Spinal cord (tissue), 10 donors: Measurements from ENCODE around the gene CPEB1. TPM values are rescaled to one million over a fixed set of nuclear protein-coding genes. Genes with fewer than 3 reads are reported as not detected.
"Not testable (repeated sequence)": the region's sequence is repeated elsewhere in the genome, so short reads cannot be mapped to it uniquely, and the experiment has no call there.

Experiments used
- DNase-seq, 6 donors: peaks; one replicate each; pipeline versions ENCODE4 v3.0.0 to v3.0.0-alpha.2; 2013 to 2015; ENCODE audit warnings: low spot score in 6 of 6, low read depth in 4 of 6
- H3K27ac ChIP-seq: one replicate; pipeline ENCODE4 v1.5.1; 2013; ENCODE audit warnings: low read depth, low read length, control low read depth
- H3K27me3 ChIP-seq: one replicate; pipeline ENCODE4 v1.6.1; 2013; ENCODE audit warnings: low read length; ENCODE audit not compliant: control insufficient read depth, insufficient read depth
- H3K36me3 ChIP-seq: one replicate; pipeline ENCODE4 v1.6.1; 2013; ENCODE audit warnings: low read length; ENCODE audit not compliant: control insufficient read depth, insufficient read depth
- H3K4me1 ChIP-seq: one replicate; pipeline ENCODE4 v1.6.1; 2013; ENCODE audit warnings: low read length; ENCODE audit not compliant: control insufficient read depth, insufficient read depth
- H3K4me3 ChIP-seq: one replicate; pipeline ENCODE4 v1.5.1; 2013; ENCODE audit warnings: low read depth, low read length, control low read depth
- H3K9me3 ChIP-seq: one replicate; pipeline ENCODE4 v1.6.1; 2013; ENCODE audit warnings: low read length; ENCODE audit not compliant: control insufficient read depth, insufficient read depth
- WGBS: methylation state at CpG from one replicate; pipeline ENCODE4 v1.1.5; 2013; ENCODE audit warnings: missing lambda C conversion rate; ENCODE audit not compliant: insufficient coverage; 5-methylcytosine and 5-hydroxymethylcytosine counted together
- polyA plus RNA-seq, 2 donors: library from polyadenylated mRNA; unstranded; fragments of 120-200 nt; gene quantifications; one replicate each; pipeline ENCODE4 v1.2.1, GENCODE V29; 2013; ENCODE audit not compliant: insufficient read length in 2 of 2
- total RNA-seq, 2 donors: library from RNA; depleted of rRNA in 1 of 2; stranded (reverse); fragments of 120-200 nt in 1 of 2; fragments of >200 nt in 1 of 2; gene quantifications; one replicate each; pipeline versions ENCODE4 v1.2.3 to v1.2.4, GENCODE V29; 2013 to 2014
- donor health status: healthy.

CPEB1 gene
- total and polyA plus RNA-seq, 4 donors = 5.1 to 11.0 (median 8.1) TPM

DNA sequence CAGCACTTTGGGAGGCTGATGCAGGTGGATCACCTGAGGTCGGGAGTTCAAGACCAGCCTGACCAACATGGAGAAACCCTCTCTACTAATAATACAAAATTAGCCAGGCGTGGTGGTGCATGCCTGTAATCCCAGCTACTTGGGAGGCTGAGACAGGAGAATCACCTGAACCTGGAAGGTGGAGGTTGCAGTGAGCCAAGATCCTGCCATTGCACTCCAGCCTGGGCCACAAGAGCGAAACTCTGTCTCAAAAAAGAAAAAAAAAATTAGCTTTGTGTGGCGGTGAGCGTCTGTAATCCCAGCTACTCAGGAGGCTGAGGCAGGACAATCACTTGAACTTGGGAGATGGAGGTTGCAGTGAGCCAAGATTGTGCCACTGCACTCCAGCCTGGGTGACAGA is 112.0 kb downstream of the CPEB1 start:
- Histone ChIP-seq H3K4me1 (peaks cover 17% of the 10 kb centered on the region), H3K36me3 (peaks cover 49% of the 10 kb centered on the region)
- H3K27ac ChIP-seq, H3K27me3 ChIP-seq, H3K4me3 ChIP-seq, DNase-seq, H3K9me3 ChIP-seq: not testable (repeated sequence)
- 92% methylated on average over 3 of the region's 5 CpGs for WGBS

DNA sequence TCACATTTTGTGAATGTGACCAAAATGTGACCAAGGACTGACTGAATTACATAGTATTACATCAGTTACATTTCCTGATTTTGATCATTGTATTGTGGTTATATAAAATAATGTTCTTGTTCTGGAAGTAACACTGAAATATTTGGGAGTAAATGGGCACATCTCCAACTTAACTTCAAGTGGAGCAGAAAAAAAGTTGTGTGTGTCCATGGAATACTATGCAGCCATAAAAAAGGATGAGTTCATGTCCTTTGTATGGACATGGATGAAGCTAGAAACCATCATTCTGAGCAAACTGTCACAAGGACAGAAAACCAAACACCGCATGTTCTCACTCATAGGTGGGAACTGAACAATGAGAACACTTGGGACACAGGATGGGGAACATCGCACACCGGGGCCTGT is 112.7 kb downstream of the CPEB1 start:
- H3K4me3 ChIP-seq, H3K27ac ChIP-seq, H3K27me3 ChIP-seq, DNase-seq, H3K9me3 ChIP-seq: not testable (repeated sequence)
- H3K4me1 ChIP-seq = peaks cover 13% of the 10 kb centered on the region
- WGBS = no CpG with 5 or more reads among the region's 3 CpGs
- H3K36me3 ChIP-seq = peaks cover 49% of the 10 kb centered on the region

DNA sequence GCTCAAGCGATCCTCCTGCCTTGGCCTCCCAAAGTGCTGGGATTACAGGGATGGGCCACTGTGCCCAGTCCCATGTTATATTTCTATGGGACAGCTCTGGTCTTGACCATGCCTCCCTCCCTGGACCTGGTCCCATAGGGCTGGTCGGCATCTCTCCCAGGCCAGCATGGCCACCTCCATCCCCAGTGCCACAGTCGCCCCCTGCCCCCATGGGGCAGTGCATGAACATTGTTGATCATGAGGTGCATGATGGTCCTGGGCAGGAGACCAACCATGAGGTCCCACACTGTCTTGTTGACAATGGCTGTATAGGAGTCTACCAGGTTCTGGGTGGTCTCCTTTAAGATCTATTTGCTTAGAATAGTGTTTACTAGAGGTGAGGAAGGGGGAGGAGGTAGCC is 113.4 kb downstream of the CPEB1 start:
- Histone ChIP-seq H3K27ac (no peak overlapping the region), H3K4me3 (no peak overlapping the region), H3K27me3 (no peaks in the 10 kb centered on the region), H3K36me3 (peaks cover 49% of the 10 kb centered on the region), H3K4me1 (peaks cover 8% of the 10 kb centered on the region), H3K9me3 (no peaks in the 10 kb centered on the region)
- WGBS = 100% methylated on average over 1 of the region's 3 CpGs
- no peak for DNase-seq

DNA sequence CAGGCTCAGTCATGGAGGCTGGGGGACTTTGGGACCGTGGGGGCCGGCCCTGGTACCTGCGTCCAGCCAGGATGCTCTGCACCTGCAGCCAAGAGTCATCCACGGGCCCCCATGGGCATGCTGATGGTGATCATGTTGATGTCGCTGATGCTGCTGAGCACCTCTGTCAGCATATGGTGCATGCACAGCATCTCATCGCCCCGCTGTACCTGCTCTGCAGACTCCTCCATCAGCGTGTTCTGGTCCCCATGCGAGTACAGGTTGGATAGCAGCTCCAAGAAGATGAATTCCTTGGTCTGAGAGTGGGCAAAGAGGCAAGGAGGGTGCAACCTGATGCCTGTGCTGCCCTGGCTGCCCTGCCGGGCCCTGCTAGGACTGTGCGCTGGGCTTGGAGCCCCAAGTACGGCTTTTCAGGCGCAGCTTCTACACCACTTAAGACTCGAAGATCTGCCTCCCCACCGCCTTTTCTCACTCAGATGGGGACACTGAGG is 114.1 kb downstream of the CPEB1 start:
- H3K9me3 ChIP-seq = no peaks in the 10 kb centered on the region
- no peaks in the 10 kb centered on the region for H3K27me3 ChIP-seq
- peaks cover 49% of the 10 kb centered on the region for H3K36me3 ChIP-seq
- 94% methylated on average over 15 of the region's 15 CpGs for WGBS
- no peak overlapping the region for H3K27ac ChIP-seq
- H3K4me3 ChIP-seq = no peak overlapping the region
- DNase-seq = no peak
- H3K4me1 ChIP-seq = peaks cover 8% of the 10 kb centered on the region

GRCh38 chr15:82532383-82532990 is 114.7 kb downstream of the CPEB1 start:
- H3K36me3 ChIP-seq = peaks cover 43% of the 10 kb centered on the region
- WGBS = 89% methylated on average over 7 of the region's 9 CpGs
- H3K9me3 ChIP-seq = no peaks in the 10 kb centered on the region
- DNase-seq = no peak
- no peaks in the 10 kb centered on the region for H3K27me3 ChIP-seq
- no peak overlapping the region for H3K4me3 ChIP-seq
- peaks cover 8% of the 10 kb centered on the region for H3K4me1 ChIP-seq
- H3K27ac ChIP-seq = no peak overlapping the region

DNA sequence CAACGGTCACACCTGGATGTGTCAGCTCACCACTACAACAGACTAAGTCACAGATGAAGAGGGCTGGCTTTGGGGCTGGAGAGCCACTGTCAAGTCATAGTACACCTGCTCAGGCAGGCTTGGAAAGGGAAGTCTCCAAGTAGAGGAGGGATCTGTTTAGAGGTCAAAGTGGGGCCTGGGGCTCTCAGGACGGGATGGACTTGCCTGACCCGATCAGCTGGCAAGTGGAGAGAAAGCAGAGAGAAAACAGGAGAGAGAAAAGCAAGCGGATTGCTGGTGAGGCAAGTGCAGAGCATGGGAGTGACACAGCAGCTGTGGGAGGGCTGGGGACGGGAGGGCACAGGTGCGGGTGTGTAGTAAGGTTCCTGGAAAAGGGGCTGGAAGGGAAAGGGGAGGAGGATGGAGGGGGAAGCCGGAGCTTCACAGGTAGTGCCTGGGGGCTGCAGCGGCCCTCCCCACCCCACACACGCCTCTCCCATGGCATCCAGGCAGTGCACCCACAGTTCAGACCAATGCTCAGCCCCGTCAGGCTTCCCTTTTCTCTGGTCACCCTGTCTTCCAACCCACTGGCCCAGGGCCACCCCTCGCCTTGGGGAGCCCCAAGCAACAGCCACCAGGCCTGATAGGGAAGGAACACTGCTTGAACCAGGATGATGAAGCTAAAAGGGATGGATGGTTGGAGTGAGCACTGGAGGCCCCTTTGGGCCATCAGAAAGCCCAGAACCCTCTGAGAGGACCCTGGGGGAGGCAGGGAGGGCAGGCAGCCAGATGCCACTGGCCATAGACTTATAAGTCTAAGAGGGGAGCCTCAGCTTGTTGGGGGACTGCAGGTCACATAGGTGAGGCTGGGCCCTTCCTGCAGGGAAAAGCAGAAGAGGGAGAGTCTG is 115.4 kb downstream of the CPEB1 start:
- 74% methylated on average over 7 of the region's 11 CpGs for WGBS
- H3K27ac ChIP-seq = no peak overlapping the region
- no peaks in the 10 kb centered on the region for H3K27me3 ChIP-seq
- H3K4me3 ChIP-seq = no peak overlapping the region
- no peak for DNase-seq
- H3K4me1 ChIP-seq = peaks cover 8% of the 10 kb centered on the region
- no peaks in the 10 kb centered on the region for H3K9me3 ChIP-seq
- H3K36me3 ChIP-seq = peaks cover 38% of the 10 kb centered on the region

DNA sequence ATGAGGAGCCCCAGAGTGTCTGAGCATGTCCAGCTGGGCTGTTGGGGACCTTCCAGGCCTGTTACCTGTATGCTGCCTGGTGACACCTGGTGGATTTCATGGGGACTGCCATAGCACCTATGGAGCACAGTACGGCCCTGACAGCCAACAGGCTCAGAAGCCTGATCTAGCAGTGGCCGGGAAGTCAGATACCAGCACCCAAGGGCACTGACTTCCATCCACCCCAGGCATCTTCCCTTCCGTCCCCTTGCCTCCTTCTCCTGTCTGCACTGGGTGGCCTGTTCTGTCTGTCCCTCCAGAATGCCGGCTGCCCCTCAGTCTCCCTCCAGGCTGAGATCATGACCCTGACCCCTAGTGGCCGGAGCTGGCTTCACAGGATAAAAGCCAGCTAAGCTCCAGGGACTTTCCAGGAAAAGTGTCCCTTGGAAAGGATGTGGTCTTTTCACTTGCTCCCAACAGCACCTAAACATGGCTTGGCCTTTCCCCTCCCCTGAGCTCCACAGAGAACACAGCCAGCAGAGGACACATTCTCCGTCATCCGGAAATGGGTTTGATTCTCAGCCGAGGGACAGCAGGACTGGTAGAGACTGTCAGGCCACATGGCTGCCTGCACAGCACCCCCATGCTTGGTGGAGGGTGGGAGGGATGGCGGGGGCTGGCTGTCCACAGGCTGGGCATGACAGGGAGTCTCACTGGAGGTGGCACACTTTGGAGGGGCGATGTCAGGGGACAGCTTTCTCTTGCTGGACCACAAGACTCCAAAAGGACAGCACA is 116.4 kb downstream of the CPEB1 start:
- Histone ChIP-seq H3K4me3 (no peak overlapping the region), H3K4me1 (peaks cover 8% of the 10 kb centered on the region), H3K27me3 (no peaks in the 10 kb centered on the region), H3K9me3 (no peaks in the 10 kb centered on the region), H3K27ac (no peak overlapping the region), H3K36me3 (peaks cover 35% of the 10 kb centered on the region)
- WGBS = 24% methylated on average over 10 of the region's 10 CpGs
- peak in 2 of 6 donors; percentile 75 to 81 for DNase-seq

GRCh38 chr15:82530006-82530405 is 117.2 kb downstream of the CPEB1 start:
- H3K27ac ChIP-seq = no peak overlapping the region
- no peak for DNase-seq
- H3K27me3 ChIP-seq = no peaks in the 10 kb centered on the region
- 88% methylated on average over 1 of the region's 3 CpGs for WGBS
- H3K4me3 ChIP-seq = no peak overlapping the region
- no peaks in the 10 kb centered on the region for H3K9me3 ChIP-seq
- peaks cover 8% of the 10 kb centered on the region for H3K4me1 ChIP-seq
- peaks cover 27% of the 10 kb centered on the region for H3K36me3 ChIP-seq

- not testable (repeated sequence) for H3K27me3 ChIP-seq, H3K27ac ChIP-seq, H3K4me1 ChIP-seq, DNase-seq, H3K36me3 ChIP-seq, H3K4me3 ChIP-seq, H3K9me3 ChIP-seq
- WGBS = no CpG with 5 or more reads among the region's 48 CpGs
These were observed 133.6 kb downstream of the CPEB1 start for GRCh38 chr15:82513587-82513986.
